ENCODE results near the gene TYR. TPM values are rescaled to one million over a fixed set of nuclear protein-coding genes. Genes with fewer than 3 reads are reported as not detected.
"Not testable (repeated sequence)": the region's sequence is repeated elsewhere in the genome, so short reads cannot be mapped to it uniquely, and the experiment has no call there.

The TYR gene
- total RNA-seq, 1 donor from 2014 or later = not detected

DNA sequence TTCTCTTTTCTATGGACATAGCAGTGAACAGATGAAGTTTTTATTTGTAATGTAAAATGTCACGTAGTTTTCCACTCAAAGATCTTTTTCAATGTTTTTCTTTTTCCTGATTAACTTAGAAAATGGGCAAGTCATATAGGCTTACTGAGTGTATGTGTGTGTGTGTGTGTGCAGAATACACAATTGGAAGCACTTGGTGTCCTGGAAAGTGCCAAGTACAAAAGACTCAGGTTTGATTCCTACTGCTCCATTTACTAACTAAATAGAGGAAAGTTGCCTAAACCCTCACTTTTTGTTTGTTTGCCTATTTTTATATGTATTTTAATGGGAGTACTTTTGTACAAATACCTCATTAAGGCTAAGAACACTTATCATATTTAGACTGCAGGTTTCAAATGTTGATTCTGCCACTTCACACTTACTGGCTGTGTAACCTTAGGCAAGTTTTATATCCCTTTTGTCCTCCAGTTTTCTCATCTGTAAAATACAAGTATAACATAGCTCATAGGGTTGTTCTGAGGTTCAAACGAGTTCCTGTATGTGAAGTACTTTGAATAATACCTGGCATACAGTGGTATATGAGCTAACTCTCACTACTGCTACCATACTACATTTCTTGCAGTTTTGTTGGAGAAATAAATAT is 90.1 kb downstream of the TYR start:
- Mint-ChIP-seq H3K27ac (no peak overlapping the region), H3K4me1 (ENCODE audit: low read depth) (no peaks in the 10 kb centered on the region), H3K9me3 (ENCODE audit: low read depth) (peaks cover 5% of the 10 kb centered on the region), H3K4me3 (ENCODE audit: low read depth) (no peak overlapping the region), H3K36me3 (ENCODE audit: insufficient read depth) (no peaks in the 10 kb centered on the region), H3K27me3 (no peaks in the 10 kb centered on the region)
- no peak for DNase-seq (ENCODE audit: low spot score, unreplicated experiment)
- TF ChIP-seq, protein P1, sequence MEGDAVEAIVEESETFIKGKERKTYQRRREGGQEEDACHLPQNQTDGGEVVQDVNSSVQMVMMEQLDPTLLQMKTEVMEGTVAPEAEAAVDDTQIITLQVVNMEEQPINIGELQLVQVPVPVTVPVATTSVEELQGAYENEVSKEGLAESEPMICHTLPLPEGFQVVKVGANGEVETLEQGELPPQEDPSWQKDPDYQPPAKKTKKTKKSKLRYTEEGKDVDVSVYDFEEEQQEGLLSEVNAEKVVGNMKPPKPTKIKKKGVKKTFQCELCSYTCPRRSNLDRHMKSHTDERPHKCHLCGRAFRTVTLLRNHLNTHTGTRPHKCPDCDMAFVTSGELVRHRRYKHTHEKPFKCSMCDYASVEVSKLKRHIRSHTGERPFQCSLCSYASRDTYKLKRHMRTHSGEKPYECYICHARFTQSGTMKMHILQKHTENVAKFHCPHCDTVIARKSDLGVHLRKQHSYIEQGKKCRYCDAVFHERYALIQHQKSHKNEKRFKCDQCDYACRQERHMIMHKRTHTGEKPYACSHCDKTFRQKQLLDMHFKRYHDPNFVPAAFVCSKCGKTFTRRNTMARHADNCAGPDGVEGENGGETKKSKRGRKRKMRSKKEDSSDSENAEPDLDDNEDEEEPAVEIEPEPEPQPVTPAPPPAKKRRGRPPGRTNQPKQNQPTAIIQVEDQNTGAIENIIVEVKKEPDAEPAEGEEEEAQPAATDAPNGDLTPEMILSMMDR (IDR thresholded peaks at IDR 0.05; ENCODE audit: unreplicated experiment) = no peak

DNA sequence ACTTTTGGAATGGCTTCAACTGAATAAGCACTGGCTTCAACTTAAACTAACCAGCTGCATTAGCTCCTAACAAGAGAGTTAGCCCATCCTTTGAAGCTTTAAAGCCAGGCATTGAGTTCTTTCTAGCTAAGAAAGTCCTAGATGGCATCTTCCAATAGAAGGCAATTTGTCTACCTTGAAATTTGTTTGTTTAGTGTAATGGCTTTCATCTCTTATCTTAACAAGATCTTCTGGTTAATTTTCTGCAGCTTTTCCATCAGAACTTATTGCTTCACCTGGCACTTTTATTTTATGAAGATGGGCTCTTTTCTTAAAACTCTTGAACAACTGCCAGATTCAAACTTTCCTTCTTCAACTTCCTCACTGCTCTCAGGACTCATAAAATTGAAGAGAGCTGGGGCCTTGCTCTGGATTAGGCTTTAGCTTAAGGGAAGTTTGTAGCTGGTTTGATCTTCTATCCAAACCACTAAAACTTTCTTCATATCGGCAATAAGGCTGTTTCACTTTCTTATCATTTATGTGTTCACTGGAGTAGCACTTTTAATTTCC is 94.9 kb downstream of the TYR start:
- H3K27ac Mint-ChIP-seq; H3K4me1 Mint-ChIP-seq (ENCODE audit: low read depth); DNase-seq (ENCODE audit: low spot score, unreplicated experiment); H3K36me3 Mint-ChIP-seq (ENCODE audit: insufficient read depth); H3K27me3 Mint-ChIP-seq; H3K9me3 Mint-ChIP-seq (ENCODE audit: low read depth); H3K4me3 Mint-ChIP-seq (ENCODE audit: low read depth): not testable (repeated sequence)

DNA sequence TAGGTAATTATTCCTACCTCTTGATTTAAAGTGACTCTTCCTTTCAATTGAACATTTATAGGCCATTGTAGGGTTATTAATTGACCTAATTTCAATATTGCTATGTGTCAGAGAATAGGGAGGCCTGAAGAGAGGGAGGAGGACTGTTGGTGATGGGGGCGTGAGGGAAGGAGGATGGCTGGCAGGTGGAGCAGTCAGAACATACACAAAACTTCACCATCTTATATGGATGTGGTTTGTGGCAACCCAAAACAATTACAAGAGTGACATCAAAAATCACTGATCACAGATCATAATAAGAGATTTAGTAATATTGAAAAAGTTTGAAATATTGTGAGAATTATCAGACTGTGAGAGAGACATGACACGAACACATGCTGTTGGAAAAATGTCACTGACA is 95.5 kb downstream of the TYR start:
- not testable (repeated sequence) for DNase-seq (ENCODE audit: low spot score, unreplicated experiment); H3K36me3 Mint-ChIP-seq (ENCODE audit: insufficient read depth); H3K4me3 Mint-ChIP-seq (ENCODE audit: low read depth); H3K9me3 Mint-ChIP-seq (ENCODE audit: low read depth); H3K4me1 Mint-ChIP-seq (ENCODE audit: low read depth); H3K27me3 Mint-ChIP-seq; H3K27ac Mint-ChIP-seq

DNA sequence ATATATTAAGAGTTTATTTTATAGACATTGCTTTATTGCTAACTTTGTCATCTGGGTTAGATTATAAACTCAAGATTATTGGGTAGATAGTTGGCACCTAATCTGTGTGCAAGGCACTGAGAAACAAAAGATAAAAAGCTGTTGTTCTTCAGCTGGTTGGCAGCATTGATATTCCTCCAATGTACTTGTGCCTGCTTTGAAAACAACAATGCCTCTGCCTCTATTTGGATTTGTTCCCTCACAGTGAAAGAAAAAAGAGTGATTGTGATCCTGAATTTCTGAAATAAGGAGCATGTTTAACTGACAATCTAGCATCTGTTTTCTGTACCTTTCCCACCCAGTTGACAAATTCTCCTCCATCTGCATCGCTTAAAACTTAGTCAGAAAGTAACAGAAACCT is 98.3 kb downstream of the TYR start:
- Mint-ChIP-seq H3K27ac (no peak overlapping the region), H3K36me3 (ENCODE audit: insufficient read depth) (no peaks in the 10 kb centered on the region), H3K27me3 (no peaks in the 10 kb centered on the region), H3K9me3 (ENCODE audit: low read depth) (peaks cover 5% of the 10 kb centered on the region), H3K4me3 (ENCODE audit: low read depth) (no peak overlapping the region), H3K4me1 (ENCODE audit: low read depth) (peaks cover 4% of the 10 kb centered on the region)
- TF ChIP-seq, protein P1 (IDR thresholded peaks at IDR 0.05; ENCODE audit: unreplicated experiment) = no peak
- DNase-seq (ENCODE audit: low spot score, unreplicated experiment) = no peak

DNA sequence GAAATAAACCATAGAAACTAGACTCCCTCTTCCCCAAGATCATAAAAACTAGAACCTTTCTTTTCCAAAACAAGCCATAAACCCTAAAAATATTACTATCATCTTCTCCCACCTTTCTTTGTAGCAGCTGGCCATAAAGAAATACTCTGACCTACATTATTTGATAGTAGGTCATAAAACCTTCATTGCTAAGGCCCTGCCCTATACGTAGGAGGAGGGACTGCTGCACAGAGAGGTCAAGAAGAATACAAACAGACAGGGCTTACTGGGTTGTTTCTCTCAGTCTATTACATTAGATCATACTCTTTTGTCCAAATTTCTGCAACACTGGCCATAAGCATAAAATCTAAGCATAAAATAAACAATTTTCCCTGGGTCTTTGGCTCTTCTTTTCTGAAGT is 101.5 kb downstream of the TYR start:
- peaks cover 4% of the 10 kb centered on the region for H3K4me1 Mint-ChIP-seq (ENCODE audit: low read depth)
- no peaks in the 10 kb centered on the region for H3K36me3 Mint-ChIP-seq (ENCODE audit: insufficient read depth)
- no peak for DNase-seq (ENCODE audit: low spot score, unreplicated experiment)
- H3K4me3 Mint-ChIP-seq (ENCODE audit: low read depth) = no peak overlapping the region
- H3K27me3 Mint-ChIP-seq = no peaks in the 10 kb centered on the region
- H3K27ac Mint-ChIP-seq = no peak overlapping the region
- no peaks in the 10 kb centered on the region for H3K9me3 Mint-ChIP-seq (ENCODE audit: low read depth)
- TF ChIP-seq, protein P1 (IDR thresholded peaks at IDR 0.05; ENCODE audit: unreplicated experiment) = no peak

DNA sequence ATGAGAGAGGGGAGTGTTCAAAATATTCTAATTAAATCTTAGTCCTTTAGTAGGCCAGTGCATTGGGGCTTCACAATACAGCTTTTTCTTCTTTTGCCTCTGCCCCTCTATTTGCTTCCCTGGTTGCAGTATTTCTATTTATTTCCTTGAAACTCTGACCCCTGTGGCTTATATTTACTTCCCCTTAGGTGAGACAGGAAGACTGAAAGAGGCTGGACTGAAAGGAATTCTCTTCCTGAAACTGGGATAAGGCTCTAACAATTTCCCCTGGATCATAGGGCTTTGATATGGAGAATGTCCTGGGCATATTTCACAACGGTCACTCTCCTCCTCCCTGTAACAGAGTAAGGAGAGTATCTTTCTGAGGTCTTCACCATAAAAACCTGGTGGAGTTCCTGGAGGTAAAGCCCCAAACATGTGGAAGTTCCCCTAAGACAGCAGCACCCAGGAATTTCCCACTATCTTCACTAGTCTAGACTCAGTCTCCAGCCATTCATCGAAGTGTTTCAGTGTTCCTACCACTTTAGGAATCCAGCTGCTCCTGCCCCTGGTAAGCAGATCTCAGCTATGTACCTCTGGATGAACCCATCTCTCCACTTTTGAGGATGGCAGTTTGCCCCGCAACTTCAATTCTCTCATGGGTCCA is 103.5 kb downstream of the TYR start:
- not testable (repeated sequence) for H3K4me1 Mint-ChIP-seq (ENCODE audit: low read depth); H3K27ac Mint-ChIP-seq; H3K9me3 Mint-ChIP-seq (ENCODE audit: low read depth); H3K4me3 Mint-ChIP-seq (ENCODE audit: low read depth); DNase-seq (ENCODE audit: low spot score, unreplicated experiment); H3K36me3 Mint-ChIP-seq (ENCODE audit: insufficient read depth); H3K27me3 Mint-ChIP-seq

DNA sequence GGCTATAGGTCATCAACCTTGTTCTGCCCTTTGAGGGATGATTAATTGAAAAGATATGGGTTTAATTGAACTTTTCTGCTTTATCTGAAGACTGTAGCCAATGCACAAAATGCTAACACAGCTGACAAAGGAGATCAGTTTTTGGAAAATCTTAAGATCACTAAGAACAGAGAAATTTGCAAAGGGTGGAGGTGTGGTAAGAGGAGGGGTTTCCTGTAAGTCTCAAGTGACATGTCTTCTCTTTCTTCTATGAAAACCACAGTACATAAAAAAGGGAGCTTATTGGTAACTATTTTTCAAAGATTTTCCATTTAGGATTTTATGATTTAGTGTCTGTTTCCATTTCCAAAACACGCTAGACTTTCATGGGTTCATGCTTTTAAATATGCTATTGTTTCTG is 108.9 kb downstream of the TYR start:
- DNase-seq (ENCODE audit: low spot score, unreplicated experiment); H3K27me3 Mint-ChIP-seq; H3K9me3 Mint-ChIP-seq (ENCODE audit: low read depth); H3K4me3 Mint-ChIP-seq (ENCODE audit: low read depth); H3K27ac Mint-ChIP-seq; H3K4me1 Mint-ChIP-seq (ENCODE audit: low read depth); H3K36me3 Mint-ChIP-seq (ENCODE audit: insufficient read depth): not testable (repeated sequence)

DNA sequence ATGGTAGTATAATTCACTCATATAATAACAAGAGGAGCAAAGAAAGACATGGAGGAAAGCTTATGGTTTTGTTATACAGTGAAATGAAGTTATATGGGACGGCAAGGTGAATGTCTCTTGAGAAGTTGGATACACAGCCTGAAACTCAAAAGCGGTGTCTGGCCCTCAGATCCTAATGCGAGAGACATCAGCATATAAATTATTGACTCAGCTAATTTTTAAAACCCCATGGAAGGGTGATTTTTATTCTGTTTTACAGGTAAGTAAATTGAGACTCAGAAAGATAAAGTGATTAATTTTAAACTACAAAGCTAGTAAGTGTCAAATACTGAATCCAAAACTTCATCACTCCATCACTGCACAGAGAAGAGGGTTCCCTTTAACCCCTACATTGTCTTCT is 110.3 kb downstream of the TYR start:
- not testable (repeated sequence) for H3K9me3 Mint-ChIP-seq (ENCODE audit: low read depth); H3K4me3 Mint-ChIP-seq (ENCODE audit: low read depth); H3K27me3 Mint-ChIP-seq; H3K36me3 Mint-ChIP-seq (ENCODE audit: insufficient read depth); DNase-seq (ENCODE audit: low spot score, unreplicated experiment); H3K27ac Mint-ChIP-seq; H3K4me1 Mint-ChIP-seq (ENCODE audit: low read depth)

All from progenitor cell of endocrine pancreas (in vitro differentiated cells).